OCI-LY1 (cell line): ENCODE measurements around the gene TSC1.

Source experiments
- H2AFZ ChIP-seq: fragments of 200-600 bp; sonication (generic), shearing (Covaris generic); 2 replicates; pipeline ENCODE4 v1.6.0; 2014; ENCODE audit warnings: antibody characterized with exemption, mild to moderate bottlenecking, low read length
- H3F3A ChIP-seq: fragments of 200-600 bp; sonication (generic), shearing (Covaris generic); 2 replicates; pipeline ENCODE4 v1.6.0; 2014; ENCODE audit warnings: mild to moderate bottlenecking, antibody characterized with exemption, low read length, moderate library complexity; ENCODE audit not compliant: insufficient read depth
- H3K27ac ChIP-seq: fragments of 200-600 bp; sonication (generic); 2 replicates; pipeline ENCODE4 v1.5.1; 2014; ENCODE audit warnings: low read length, mixed run types, mild to moderate bottlenecking, low read depth; ENCODE audit not compliant: poor library complexity, severe bottlenecking
- H3K27me3 ChIP-seq: fragments of 200-600 bp; sonication (generic); 2 replicates; pipeline ENCODE4 v1.6.0; 2014; ENCODE audit warnings: antibody characterized with exemption, mild to moderate bottlenecking, low read length, moderate library complexity; ENCODE audit not compliant: insufficient read depth
- H3K36me3 ChIP-seq: fragments of 200-600 bp; sonication (generic); 2 replicates; pipeline ENCODE4 v1.6.1; 2014; ENCODE audit warnings: mild to moderate bottlenecking, antibody characterized with exemption, low read length, moderate library complexity, mixed read lengths; ENCODE audit not compliant: insufficient read depth
- H3K4me1 ChIP-seq: fragments of 200-600 bp; sonication (generic); 2 replicates; pipeline ENCODE4 v1.5.1; 2014; ENCODE audit warnings: mild to moderate bottlenecking, low read length, moderate library complexity; ENCODE audit not compliant: insufficient read depth, severe bottlenecking
- H3K4me2 ChIP-seq: fragments of 200-600 bp; sonication (generic), shearing (Covaris generic); 2 replicates; pipeline ENCODE4 v1.6.1; 2014; ENCODE audit warnings: low read length
- H3K4me3 ChIP-seq: fragments of 200-600 bp; sonication (generic); 2 replicates; pipeline ENCODE4 v1.5.1; 2014; ENCODE audit warnings: low read length, low read depth, mild to moderate bottlenecking, mixed read lengths; ENCODE audit not compliant: poor library complexity, severe bottlenecking
- H3K79me2 ChIP-seq: fragments of 200-600 bp; shearing (Covaris generic); 2 replicates; pipeline ENCODE4 v1.6.1; 2016; ENCODE audit warnings: mixed run types, low read length, mixed read lengths; ENCODE audit not compliant: insufficient read depth
- H3K9ac ChIP-seq: fragments of 200-600 bp; sonication (generic), shearing (Covaris generic); 2 replicates; pipeline ENCODE4 v1.6.1; 2014; ENCODE audit warnings: mild to moderate bottlenecking, low read length, mixed read lengths
- H3K9me2 ChIP-seq: fragments of 200-600 bp; sonication (generic), shearing (Covaris generic); 2 replicates; pipeline ENCODE4 v1.6.1; 2014; ENCODE audit warnings: low read depth, mild to moderate bottlenecking, low read length, mixed read lengths
- H3K9me3 ChIP-seq: fragments of 200-600 bp; shearing (Covaris generic); 2 replicates; pipeline ENCODE4 v1.6.1; 2014; ENCODE audit warnings: low read length, mixed read lengths
- H4K20me1 ChIP-seq: fragments of 200-600 bp; sonication (generic), shearing (Covaris generic); 2 replicates; pipeline ENCODE4 v1.6.0; 2016; ENCODE audit warnings: mild to moderate bottlenecking, low read length; ENCODE audit not compliant: insufficient read depth
- EZH2 ChIP-seq: fragments of 200-600 bp; sonication (generic), shearing (Covaris generic); IDR thresholded peaks from 2 replicates; pipeline ENCODE4 v1.8.0; 2017; ENCODE audit warnings: borderline replicate concordance, mixed run types, mild to moderate bottlenecking, antibody characterized with exemption, low read length, moderate library complexity, mixed read lengths
- TF ChIP-seq, protein P1 (sequence below): fragments of 200-600 bp; sonication (generic), shearing (Covaris generic); IDR thresholded peaks from 2 replicates; pipeline ENCODE4 v1.5.1; 2017; ENCODE audit warnings: mild to moderate bottlenecking, antibody characterized with exemption, low read length, moderate library complexity, mixed read lengths

The TSC1 gene

DNA sequence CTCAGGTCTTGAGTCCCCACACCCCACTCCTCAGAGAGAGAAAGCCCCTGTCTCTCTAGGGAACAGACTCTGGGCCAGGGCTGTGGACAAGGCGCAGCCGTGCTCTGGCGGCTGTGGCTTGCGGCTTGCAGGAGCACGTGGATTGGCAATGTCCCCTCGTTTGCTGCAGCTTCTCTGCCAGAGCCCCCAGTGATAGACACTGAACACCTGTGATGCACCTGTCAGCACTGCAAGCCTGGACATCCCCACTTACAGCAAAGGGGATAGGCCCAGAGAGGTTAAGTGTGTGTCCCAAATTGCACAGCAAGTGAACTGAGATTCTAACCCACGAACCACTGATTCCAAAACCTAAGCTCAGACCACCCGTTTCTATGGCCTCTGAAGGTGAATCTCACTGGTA lies 41.1 kb upstream of the TSC1 start:
- H3K79me2 ChIP-seq = no peaks in the 10 kb centered on the region
- no peak for TF ChIP-seq EZH2
- TF ChIP-seq, protein P1, sequence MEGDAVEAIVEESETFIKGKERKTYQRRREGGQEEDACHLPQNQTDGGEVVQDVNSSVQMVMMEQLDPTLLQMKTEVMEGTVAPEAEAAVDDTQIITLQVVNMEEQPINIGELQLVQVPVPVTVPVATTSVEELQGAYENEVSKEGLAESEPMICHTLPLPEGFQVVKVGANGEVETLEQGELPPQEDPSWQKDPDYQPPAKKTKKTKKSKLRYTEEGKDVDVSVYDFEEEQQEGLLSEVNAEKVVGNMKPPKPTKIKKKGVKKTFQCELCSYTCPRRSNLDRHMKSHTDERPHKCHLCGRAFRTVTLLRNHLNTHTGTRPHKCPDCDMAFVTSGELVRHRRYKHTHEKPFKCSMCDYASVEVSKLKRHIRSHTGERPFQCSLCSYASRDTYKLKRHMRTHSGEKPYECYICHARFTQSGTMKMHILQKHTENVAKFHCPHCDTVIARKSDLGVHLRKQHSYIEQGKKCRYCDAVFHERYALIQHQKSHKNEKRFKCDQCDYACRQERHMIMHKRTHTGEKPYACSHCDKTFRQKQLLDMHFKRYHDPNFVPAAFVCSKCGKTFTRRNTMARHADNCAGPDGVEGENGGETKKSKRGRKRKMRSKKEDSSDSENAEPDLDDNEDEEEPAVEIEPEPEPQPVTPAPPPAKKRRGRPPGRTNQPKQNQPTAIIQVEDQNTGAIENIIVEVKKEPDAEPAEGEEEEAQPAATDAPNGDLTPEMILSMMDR = no peak

DNA sequence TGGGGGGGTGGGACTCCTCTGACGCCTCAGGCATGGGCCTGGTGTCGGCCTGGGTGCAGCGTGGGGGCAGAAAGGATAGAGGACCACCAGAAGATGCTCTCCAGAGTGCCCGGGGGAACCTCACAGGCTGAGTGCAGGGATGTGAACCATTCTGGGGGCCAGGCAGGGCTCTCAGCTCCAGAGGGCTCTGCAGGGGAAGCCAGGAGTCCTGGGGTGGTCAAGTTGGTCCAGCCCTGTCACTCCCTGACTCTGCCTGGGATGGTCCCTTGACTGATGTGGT lies 40.6 kb upstream of the TSC1 start:
- H3K9me3 ChIP-seq = no peaks in the 10 kb centered on the region
- H3K4me3 ChIP-seq = no peak overlapping the region
- H4K20me1 ChIP-seq = no peaks in the 10 kb centered on the region
- TF ChIP-seq, protein P1 = no peak
- no peak for TF ChIP-seq EZH2
- H3K79me2 ChIP-seq = no peaks in the 10 kb centered on the region
- H3K27ac ChIP-seq = no peak overlapping the region
- H2AFZ ChIP-seq = no peak overlapping the region
- H3K4me1 ChIP-seq = no peaks in the 10 kb centered on the region
- H3K9me2 ChIP-seq = no peaks in the 10 kb centered on the region
- H3K36me3 ChIP-seq = no peaks in the 10 kb centered on the region
- peaks cover 10% of the 10 kb centered on the region; the same call in 1 of the 2 replicates for H3K27me3 ChIP-seq
- H3K4me2 ChIP-seq = no peak overlapping the region
- H3F3A ChIP-seq = no peaks in the 10 kb centered on the region
- H3K9ac ChIP-seq = no peak overlapping the region

More for the DNA sequence above, 41.1 kb upstream of the TSC1 start:
- Histone ChIP-seq H3K4me3 (no peak overlapping the region), H3K9me3 (no peaks in the 10 kb centered on the region), H3K36me3 (no peaks in the 10 kb centered on the region), H3K4me1 (no peaks in the 10 kb centered on the region), H3K27me3 (peaks cover 10% of the 10 kb centered on the region; the same call in 1 of the 2 replicates), H3K9me2 (no peaks in the 10 kb centered on the region), H4K20me1 (no peaks in the 10 kb centered on the region), H3K4me2 (no peak overlapping the region), H3K27ac (no peak overlapping the region), H3F3A (no peaks in the 10 kb centered on the region), H2AFZ (no peak overlapping the region), H3K9ac (no peak overlapping the region)

DNA sequence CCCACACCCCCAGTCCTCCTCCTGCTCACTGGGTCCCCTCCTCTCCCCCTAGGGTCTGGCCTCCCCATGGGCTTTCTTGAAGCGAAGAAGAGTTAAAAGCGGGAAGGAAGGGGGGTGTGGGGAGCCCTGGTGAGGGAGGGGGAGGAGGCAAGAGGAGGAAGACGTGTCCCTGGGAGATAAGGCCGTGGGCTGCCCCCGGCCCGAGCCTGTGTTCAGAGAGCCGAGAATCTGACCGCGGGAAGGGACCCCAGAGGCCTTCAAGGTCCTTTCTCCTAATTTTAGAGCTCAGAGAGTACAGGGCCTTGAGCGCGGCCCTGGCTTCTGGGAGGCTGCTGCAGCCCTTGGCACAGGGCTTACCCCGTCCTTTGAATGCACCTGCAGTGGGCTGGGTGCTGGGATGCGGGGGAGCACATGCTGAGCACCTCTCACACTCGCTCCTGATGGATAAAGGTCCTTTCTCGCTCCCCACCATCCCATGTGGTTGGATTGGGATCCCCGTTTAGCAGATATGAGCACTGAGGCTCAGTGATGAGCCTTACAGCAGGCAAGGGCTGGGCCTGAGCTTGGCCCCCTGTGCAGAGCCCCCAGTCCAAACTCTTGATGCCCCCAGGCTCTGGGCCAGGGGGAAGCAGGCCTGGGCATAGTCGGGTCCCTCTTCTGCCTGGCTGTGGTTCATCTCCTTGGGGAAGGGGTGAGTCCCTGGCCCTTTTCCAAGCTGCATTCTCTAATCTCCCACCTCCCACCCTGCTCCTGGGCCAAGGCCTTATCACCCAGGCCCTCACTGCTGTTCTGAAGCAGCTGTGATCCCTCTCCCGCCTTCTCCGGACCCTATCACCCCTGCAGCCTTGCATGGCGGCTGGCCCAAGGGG lies 40.0 kb upstream of the TSC1 start:
- H3K9me2 ChIP-seq = no peaks in the 10 kb centered on the region
- H2AFZ ChIP-seq = no peak overlapping the region
- no peaks in the 10 kb centered on the region for H3K9me3 ChIP-seq
- H4K20me1 ChIP-seq = no peaks in the 10 kb centered on the region
- no peaks in the 10 kb centered on the region for H3K4me1 ChIP-seq
- TF ChIP-seq, protein P1 = no peak
- no peak for TF ChIP-seq EZH2
- no peaks in the 10 kb centered on the region for H3K79me2 ChIP-seq
- peaks cover 10% of the 10 kb centered on the region; the same call in 1 of the 2 replicates for H3K27me3 ChIP-seq
- no peak overlapping the region for H3K27ac ChIP-seq
- no peak overlapping the region for H3K9ac ChIP-seq
- no peaks in the 10 kb centered on the region for H3K36me3 ChIP-seq
- H3K4me2 ChIP-seq = no peak overlapping the region
- H3F3A ChIP-seq = no peaks in the 10 kb centered on the region
- H3K4me3 ChIP-seq = no peak overlapping the region
